Upper lobe of right lung (tissue), 1 donor: ENCODE measurements around the gene ALPP. TPM values are rescaled to one million over a fixed set of nuclear protein-coding genes. Genes with fewer than 3 reads are reported as not detected.

Experiments
- ATAC-seq: fragments of 200-7000 bp; cut with Tn5 transposase; one replicate; pipeline ENCODE4 v1.9.1; 2020; ENCODE audit warnings: mild to moderate bottlenecking, moderate library complexity
- DNase-seq: peaks from one replicate; pipeline ENCODE4 v3.0.0-alpha.2; 2020
- H3K27ac ChIP-seq: fragments of 200-600 bp; one replicate; pipeline ENCODE4 v1.8.0; 2022
- H3K27me3 ChIP-seq: fragments of 200-600 bp; one replicate; pipeline ENCODE4 v1.8.0; 2022; ENCODE audit warnings: mild to moderate bottlenecking
- H3K36me3 ChIP-seq: fragments of 200-600 bp; one replicate; pipeline ENCODE4 v1.8.0; 2022
- H3K4me1 ChIP-seq: fragments of 200-600 bp; one replicate; pipeline ENCODE4 v1.8.0; 2022
- H3K4me3 ChIP-seq: fragments of 200-600 bp; one replicate; pipeline ENCODE4 v1.8.0; 2022; ENCODE audit warnings: mild to moderate bottlenecking
- H3K9me3 ChIP-seq: fragments of 200-600 bp; one replicate; pipeline ENCODE4 v1.8.0; 2022
- intact Hi-C: fragments of 100-400 bp; cut with DNase I; formaldehyde crosslinking; loops from one replicate; pipeline ENCODE4 v1.11.0; 2022
- total RNA-seq: library from RNA; stranded (reverse); fragmentation: NEBNext Ultra II Directional; extraction: Animal tissue kit (Norgen Biotek cat#: 25700); gene quantifications from one replicate; pipeline ENCODE4 v1.2.1, GENCODE V29; 2021
- TF ChIP-seq, protein P1 (sequence below): fragments of 200-600 bp; IDR thresholded peaks from one replicate; pipeline ENCODE4 v1.8.0; 2022; ENCODE audit warnings: antibody characterized with exemption
- donor health status: DM: no; HTN: yes; CAD: no; lungs with severe emphysema.

The ALPP gene
- total RNA-seq, 1 donor from 2014 or later = 9.5 TPM

DNA sequence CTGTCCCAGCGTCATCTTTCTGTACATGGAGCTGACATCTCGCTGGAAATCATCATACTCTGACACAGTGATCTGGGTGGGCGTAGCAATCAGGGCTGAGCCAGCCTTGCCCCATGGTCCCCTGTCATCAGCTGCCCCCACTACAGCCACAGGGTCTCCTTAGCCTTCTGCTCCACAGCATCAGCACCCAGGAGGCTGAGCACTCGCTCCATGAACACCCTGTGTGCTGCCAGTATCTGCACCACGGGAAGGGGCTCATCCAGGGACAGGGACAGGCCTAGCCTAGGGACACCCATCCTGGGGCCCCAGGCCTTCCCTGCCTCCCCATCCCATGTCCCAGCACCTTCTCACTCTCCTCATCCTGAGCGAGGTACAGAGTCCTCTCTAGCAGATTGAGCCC, 39.5 kb downstream of the ALPP start:
- intact Hi-C loops = no loop called here
- no peak for ATAC-seq
- Histone ChIP-seq H3K27me3 (peaks cover 77% of the 10 kb centered on the region), H3K4me1 (no peaks in the 10 kb centered on the region), H3K27ac (no peak overlapping the region), H3K4me3 (no peak overlapping the region), H3K36me3 (no peaks in the 10 kb centered on the region), H3K9me3 (no peaks in the 10 kb centered on the region)
- TF ChIP-seq, protein P1, sequence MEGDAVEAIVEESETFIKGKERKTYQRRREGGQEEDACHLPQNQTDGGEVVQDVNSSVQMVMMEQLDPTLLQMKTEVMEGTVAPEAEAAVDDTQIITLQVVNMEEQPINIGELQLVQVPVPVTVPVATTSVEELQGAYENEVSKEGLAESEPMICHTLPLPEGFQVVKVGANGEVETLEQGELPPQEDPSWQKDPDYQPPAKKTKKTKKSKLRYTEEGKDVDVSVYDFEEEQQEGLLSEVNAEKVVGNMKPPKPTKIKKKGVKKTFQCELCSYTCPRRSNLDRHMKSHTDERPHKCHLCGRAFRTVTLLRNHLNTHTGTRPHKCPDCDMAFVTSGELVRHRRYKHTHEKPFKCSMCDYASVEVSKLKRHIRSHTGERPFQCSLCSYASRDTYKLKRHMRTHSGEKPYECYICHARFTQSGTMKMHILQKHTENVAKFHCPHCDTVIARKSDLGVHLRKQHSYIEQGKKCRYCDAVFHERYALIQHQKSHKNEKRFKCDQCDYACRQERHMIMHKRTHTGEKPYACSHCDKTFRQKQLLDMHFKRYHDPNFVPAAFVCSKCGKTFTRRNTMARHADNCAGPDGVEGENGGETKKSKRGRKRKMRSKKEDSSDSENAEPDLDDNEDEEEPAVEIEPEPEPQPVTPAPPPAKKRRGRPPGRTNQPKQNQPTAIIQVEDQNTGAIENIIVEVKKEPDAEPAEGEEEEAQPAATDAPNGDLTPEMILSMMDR = no peak
- DNase-seq = peak; percentile 21

DNA sequence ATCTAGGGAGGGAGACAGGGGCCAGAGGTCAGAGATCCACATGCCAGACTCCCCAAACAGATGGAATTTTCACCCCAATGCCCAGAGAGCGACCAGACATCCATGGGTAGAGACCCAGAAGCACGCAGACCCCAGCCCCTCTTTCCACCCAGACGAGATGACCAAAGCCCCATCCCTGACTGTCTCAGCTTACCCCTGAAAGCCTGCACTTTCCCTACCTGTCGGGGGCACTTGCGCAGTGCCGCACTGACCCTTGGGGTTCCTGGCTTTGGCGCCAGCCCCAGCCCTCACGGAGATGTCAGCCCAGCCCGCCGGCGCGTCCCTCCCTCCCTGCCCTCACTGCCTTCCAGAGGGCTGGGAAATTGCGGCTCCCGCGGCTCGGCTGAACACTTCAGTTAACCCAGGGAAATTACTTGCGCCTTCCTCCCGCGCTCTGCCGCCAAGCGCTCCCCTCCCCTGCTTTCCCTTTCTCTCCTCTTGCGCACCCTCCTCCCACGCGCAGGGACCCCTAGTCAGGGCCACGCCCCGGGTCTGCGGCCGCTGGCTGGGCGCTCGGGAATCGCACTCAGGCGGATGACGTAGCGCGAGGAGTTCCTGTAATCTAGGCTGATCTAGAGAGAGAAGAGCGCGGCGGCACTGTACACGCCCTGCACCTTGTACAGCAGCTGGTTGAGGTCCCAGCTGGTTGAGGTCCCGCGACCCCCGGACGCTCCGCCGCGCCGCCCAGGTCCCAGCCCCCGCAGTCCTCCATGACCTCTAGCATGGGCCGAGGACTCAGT, 40.1 kb downstream of the ALPP start:
- H3K4me1 ChIP-seq = no peaks in the 10 kb centered on the region
- no peak overlapping the region for H3K27ac ChIP-seq
- no peaks in the 10 kb centered on the region for H3K9me3 ChIP-seq
- peaks cover 75% of the 10 kb centered on the region for H3K27me3 ChIP-seq
- DNase-seq (peak; percentile 70), ATAC-seq (peak; percentile 65)
- peak overlapping the region; percentile 25 for H3K4me3 ChIP-seq
- intact Hi-C loops = no loop called here
- H3K36me3 ChIP-seq = no peaks in the 10 kb centered on the region
- TF ChIP-seq, protein P1 = no peak

DNA sequence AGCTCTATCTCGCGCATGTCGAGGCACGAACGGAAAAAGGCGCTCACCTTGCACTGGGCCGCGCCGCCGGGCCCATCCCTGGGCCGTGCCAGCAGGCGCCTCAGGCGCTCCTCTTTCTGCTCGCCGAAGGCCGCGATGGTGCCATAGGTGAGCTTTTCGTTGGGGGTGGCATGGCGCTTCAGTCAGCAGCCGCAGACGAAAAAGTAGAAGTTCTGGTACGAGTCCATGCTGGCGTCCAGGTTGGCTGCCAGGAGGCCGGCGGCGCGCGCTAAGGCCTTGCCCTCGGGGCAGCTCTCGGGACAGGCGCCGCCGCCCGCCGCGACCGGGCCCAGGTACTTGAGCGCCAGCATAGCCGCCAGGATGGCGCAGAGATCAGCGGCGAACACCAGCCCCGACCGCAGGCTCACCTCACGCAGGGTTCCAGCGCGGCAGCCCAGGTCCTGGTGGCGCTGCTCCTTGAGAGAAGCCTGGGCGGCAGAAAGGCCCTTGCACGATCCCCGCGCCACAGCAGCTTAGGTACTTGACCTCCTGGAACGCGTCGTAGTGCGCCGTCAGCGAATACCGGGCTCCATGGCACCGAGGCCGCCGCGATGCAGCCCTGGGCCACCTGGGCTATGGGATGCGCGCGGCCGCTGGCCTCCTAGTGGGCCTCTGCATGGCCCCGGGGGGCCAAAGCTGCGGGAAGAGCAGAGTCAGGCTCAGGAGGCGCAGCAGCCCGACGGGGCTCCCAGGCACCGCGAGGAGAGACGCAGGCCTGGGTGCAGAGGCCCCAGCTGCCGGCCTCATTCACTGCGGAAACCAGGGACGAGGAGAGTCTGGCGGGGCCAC, 40.9 kb downstream of the ALPP start:
- Histone ChIP-seq H3K9me3 (no peaks in the 10 kb centered on the region), H3K4me1 (no peaks in the 10 kb centered on the region), H3K36me3 (no peaks in the 10 kb centered on the region), H3K4me3 (peak overlapping the region; percentile 25), H3K27ac (no peak overlapping the region), H3K27me3 (peaks cover 75% of the 10 kb centered on the region)
- peak; percentile 66 for DNase-seq
- intact Hi-C loops = no loop called here
- ATAC-seq = peak; percentile 31
- TF ChIP-seq, protein P1 = no peak

DNA sequence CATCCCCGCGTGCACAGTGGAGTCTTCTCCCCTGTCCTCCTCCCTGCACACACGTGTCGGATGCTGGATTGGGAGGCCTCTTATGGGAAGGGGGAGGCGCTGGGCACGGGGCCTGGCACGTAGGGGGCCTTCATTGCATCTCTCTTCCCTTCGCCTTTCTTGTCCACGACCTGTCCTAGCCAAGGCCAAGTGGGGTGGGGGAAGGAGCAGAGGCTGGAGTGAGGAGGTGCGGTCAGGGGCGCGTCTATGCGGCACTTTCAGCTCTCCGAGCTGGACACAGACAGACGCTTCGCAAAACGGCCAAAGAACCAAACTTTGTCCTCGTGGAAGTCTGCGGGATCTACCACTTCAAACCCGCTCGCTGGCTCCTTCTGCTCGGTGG, 41.5 kb downstream of the ALPP start:
- H3K27ac ChIP-seq = no peak overlapping the region
- no peaks in the 10 kb centered on the region for H3K4me1 ChIP-seq
- TF ChIP-seq, protein P1 = no peak
- peaks cover 75% of the 10 kb centered on the region for H3K27me3 ChIP-seq
- no peaks in the 10 kb centered on the region for H3K9me3 ChIP-seq
- ATAC-seq = no peak
- H3K4me3 ChIP-seq = peak overlapping the region; percentile 35
- H3K36me3 ChIP-seq = no peaks in the 10 kb centered on the region
- intact Hi-C loops = no loop called here
- DNase-seq = peak; percentile 59

DNA sequence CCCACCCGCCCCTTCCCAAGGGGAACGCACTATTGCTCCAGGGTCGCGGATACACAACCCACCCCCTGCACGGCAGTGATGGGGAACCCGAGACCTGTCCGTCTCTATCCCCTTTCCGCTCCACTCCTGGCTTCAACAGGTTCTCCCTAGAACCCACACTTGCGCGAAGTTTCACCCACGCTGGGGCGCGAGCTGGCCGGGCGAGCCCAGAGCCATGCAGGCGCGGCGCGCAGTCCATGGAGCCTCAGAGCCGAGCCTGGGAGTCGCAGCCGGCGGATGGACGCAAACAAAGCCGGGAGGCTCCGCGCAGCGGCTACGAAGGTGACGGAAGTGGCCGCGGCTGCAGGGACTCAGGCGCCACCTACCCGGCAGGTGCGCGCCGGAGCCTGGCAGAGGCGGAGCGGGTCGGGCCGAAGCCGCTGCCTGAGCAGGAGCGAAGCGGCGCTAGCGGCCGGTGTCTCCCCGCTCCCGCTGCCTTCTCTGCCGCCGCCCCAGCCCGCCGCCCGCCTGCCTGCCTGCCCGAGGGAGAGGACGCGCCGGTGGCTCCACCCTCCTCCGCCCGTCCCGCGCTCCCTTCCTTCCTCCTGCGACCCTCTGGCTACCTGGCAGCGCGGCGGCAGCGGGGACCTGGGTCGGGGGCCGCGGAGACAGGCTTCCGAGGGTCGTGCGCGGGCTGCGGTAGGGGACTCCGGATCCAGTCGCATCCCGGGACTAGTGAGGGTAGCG, 42.1 kb downstream of the ALPP start:
- Histone ChIP-seq H3K4me3 (peak overlapping the region; percentile 35), H3K9me3 (no peaks in the 10 kb centered on the region), H3K27me3 (peaks cover 70% of the 10 kb centered on the region), H3K36me3 (no peaks in the 10 kb centered on the region), H3K4me1 (no peaks in the 10 kb centered on the region), H3K27ac (no peak overlapping the region)
- ATAC-seq (peak; percentile 65), DNase-seq (peak; percentile 68)
- TF ChIP-seq, protein P1 = no peak
- intact Hi-C loops = no loop called here
